ENCODE data around the gene EMC10.

DNA sequence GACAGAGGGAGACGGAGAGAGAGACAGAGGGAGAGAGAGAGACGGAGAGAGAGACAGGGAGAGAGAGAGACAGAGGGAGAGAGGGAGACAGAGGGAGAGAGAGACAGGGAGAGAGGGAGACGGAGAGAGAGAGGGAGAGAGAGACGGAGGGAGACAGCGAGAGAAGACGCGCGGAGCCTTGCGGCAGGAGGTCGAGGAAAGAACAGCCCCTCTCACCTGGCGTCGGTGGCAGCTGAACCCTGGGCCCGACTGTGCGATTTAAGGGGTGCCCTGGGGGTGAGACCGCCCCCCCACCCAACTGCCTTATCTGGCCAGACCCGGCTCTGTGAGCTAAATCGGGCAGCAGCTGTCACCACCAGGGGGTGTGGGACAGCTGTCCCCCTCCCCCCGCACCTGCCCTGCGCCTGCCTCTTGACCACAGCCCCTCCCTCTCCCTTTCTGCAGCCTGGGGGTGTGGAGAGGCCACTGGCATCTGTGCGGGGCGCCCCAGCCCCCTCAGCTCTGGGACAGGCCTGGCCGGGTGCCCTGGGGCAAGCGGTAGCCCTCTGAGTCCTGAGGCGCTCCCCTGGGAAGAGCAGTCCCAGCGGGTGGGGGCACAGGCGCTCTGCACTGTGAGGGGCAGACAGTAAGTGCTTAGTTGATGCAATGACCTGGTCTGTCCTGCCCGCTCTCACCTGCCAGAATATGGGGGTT is 23.9 kb downstream of the EMC10 start:
- TF ChIP-seq CTCF (IDR thresholded peaks at IDR 0.05) (no peak), POLR2AphosphoS5 (IDR thresholded peaks at IDR 0.05) (no peak)

Measured in stomach (tissue), 4 donors.